GM12891 (cell line): ENCODE data around the gene CORO1C.

Experiments
- POLR2A ChIP-seq: IDR thresholded peaks from 2 replicates; pipeline ENCODE4 v1.6.1; 2011; ENCODE audit warnings: low read depth, low read length, control low read depth
- POLR2AphosphoS5 ChIP-seq: IDR thresholded peaks from 2 replicates; pipeline ENCODE4 v1.6.1; 2011; ENCODE audit warnings: low read depth, low read length, control low read depth
- POU2F2 ChIP-seq: IDR thresholded peaks from 2 replicates; pipeline ENCODE4 v1.6.1; 2011; ENCODE audit warnings: low read depth, mild to moderate bottlenecking, control low read depth, low read length, moderate library complexity
- SPI1 ChIP-seq: IDR thresholded peaks from 2 replicates; pipeline ENCODE4 v1.6.1; 2011; ENCODE audit warnings: low read depth, low read length, control low read depth
- TAF1 ChIP-seq: IDR thresholded peaks from 2 replicates; pipeline ENCODE4 v1.6.1; 2011; ENCODE audit warnings: low read depth, low read length, control low read depth

DNA sequence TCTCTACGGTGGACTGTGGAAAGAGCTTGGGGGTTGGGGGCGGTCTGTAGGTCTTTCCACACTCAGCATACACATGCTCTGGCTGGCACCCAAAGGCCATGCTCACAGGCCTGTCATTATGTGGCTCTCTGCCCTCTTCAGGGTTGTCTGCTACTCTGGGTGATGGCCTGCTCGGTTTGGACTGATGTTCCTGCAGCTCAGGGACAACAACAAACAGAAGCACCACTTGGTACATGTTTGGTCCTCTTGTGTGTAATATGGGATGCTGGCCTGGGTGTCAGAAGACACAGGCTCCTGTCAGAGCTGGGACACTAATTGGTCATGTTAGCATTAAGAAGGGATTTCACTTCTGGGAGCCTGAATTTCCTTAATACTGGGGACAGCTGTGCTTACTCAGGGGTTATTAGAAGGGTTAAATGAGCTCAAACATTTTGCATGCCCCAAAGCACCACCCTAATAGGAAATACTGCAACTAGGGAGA is 64.9 kb downstream of the CORO1C start:
- TF ChIP-seq POLR2AphosphoS5 = no peak
- no peak for TF ChIP-seq POLR2A
- TF ChIP-seq TAF1 = no peak
- no peak for TF ChIP-seq SPI1
- no peak for TF ChIP-seq POU2F2
